ENCODE data around the gene PRKCA.

The PRKCA gene

DNA sequence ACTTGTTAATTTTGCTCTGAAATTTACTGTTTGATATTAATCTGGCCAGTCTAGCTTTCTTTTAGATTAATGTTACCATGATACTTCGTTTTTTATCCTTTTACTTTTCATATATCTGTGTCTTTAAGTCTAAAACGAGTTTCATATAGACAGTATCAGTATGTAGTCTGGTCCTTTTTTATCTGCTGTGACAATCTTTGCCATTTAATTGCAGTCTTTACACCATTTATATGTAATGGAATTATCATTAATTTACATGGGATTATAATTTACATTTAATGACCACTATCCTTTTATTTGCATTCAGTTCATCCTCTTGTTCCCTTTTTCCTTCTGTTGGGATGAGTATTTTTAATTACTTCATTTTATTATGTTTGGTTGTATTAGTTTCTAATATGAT, 243.5 kb downstream of the PRKCA start:
- no peak for TF ChIP-seq EGR1 (IDR thresholded peaks at IDR 0.05)
- TF ChIP-seq, protein P1, sequence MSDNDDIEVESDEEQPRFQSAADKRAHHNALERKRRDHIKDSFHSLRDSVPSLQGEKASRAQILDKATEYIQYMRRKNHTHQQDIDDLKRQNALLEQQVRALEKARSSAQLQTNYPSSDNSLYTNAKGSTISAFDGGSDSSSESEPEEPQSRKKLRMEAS (IDR thresholded peaks at IDR 0.05), result no peak
- TF ChIP-seq, protein P2, sequence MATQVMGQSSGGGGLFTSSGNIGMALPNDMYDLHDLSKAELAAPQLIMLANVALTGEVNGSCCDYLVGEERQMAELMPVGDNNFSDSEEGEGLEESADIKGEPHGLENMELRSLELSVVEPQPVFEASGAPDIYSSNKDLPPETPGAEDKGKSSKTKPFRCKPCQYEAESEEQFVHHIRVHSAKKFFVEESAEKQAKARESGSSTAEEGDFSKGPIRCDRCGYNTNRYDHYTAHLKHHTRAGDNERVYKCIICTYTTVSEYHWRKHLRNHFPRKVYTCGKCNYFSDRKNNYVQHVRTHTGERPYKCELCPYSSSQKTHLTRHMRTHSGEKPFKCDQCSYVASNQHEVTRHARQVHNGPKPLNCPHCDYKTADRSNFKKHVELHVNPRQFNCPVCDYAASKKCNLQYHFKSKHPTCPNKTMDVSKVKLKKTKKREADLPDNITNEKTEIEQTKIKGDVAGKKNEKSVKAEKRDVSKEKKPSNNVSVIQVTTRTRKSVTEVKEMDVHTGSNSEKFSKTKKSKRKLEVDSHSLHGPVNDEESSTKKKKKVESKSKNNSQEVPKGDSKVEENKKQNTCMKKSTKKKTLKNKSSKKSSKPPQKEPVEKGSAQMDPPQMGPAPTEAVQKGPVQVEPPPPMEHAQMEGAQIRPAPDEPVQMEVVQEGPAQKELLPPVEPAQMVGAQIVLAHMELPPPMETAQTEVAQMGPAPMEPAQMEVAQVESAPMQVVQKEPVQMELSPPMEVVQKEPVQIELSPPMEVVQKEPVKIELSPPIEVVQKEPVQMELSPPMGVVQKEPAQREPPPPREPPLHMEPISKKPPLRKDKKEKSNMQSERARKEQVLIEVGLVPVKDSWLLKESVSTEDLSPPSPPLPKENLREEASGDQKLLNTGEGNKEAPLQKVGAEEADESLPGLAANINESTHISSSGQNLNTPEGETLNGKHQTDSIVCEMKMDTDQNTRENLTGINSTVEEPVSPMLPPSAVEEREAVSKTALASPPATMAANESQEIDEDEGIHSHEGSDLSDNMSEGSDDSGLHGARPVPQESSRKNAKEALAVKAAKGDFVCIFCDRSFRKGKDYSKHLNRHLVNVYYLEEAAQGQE (IDR thresholded peaks at IDR 0.05; ENCODE audit: low read depth), result no peak
- TF ChIP-seq NFIC (IDR thresholded peaks at IDR 0.05), result no peak
- no peak for TF ChIP-seq TCF12 (IDR thresholded peaks at IDR 0.05; ENCODE audit: low read depth)
- TF ChIP-seq FOXM1 (IDR thresholded peaks at IDR 0.05; ENCODE audit: borderline replicate concordance, low read depth), result no peak
- no peak for TF ChIP-seq CEBPB (IDR thresholded peaks at IDR 0.05)
- TF ChIP-seq, protein P3, sequence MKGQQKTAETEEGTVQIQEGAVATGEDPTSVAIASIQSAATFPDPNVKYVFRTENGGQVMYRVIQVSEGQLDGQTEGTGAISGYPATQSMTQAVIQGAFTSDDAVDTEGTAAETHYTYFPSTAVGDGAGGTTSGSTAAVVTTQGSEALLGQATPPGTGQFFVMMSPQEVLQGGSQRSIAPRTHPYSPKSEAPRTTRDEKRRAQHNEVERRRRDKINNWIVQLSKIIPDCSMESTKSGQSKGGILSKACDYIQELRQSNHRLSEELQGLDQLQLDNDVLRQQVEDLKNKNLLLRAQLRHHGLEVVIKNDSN (IDR thresholded peaks at IDR 0.05), result no peak

DNA sequence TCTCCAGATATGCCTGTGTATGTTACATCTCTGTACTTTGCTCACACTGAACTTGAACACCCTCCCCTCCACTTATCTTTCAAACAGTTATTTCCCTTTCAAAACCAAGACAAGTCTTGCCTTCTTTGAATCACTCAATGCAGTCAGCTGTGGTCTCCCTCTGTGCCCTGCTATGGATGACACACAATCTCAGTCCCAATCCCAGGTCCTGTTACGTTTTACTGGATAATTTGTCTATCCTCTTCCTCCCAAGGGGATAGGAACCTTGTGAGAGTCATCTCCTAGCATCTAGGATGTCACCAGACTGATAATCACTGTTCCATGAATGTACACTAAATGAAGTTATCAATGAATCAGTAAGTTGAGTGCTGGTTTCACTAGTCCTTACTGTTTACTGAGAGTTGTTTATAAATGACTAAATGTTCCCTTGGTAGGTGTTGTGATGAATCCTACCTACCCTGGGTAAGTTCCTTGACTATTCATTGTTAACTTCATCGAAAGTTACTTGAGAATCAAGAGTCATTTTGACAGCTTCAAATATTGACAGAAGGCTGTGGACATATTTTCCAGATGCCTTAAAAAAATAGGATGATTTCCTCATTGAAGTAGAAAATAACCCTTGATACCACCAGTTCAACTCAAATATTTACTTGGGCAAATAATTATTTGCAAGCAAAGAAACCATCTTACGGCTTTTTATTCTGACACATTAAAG, 244.9 kb downstream of the PRKCA start:
- TF ChIP-seq ZBTB7A (IDR thresholded peaks at IDR 0.05; ENCODE audit: low read depth) (no peak), EGR1 (IDR thresholded peaks at IDR 0.05) (no peak), RAD21 (IDR thresholded peaks at IDR 0.05; ENCODE audit: low read depth) (no peak), TEAD4 (IDR thresholded peaks at IDR 0.05) (no peak), TCF12 (IDR thresholded peaks at IDR 0.05; ENCODE audit: low read depth) (no peak), CREB1 (IDR thresholded peaks at IDR 0.05; ENCODE audit: low read depth) (no peak), FOXM1 (IDR thresholded peaks at IDR 0.05; ENCODE audit: borderline replicate concordance, low read depth) (no peak)
- TF ChIP-seq, protein P3 (IDR thresholded peaks at IDR 0.05), result no peak

DNA sequence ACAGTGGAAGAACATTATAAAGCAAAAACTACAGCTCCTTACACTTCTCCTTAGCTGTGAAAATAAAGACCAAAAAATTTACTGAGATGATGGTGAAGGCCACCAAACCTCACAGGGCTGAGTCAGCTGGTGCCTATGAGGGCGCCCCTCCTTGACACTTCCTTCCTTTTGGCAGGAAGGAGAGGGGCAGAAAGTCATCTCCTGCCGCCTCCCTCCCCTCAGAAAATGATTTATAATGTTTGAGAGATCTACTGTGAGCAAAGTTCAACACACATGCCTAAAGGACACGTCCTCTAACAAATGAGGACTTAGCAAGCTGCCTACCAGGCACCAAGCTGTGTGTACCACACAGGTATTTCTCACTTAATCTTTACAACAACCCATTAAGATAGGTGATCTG, 245.7 kb downstream of the PRKCA start:
- no peak for TF ChIP-seq FOXM1 (IDR thresholded peaks at IDR 0.05; ENCODE audit: borderline replicate concordance, low read depth)
- TF ChIP-seq EP300 (IDR thresholded peaks at IDR 0.05; ENCODE audit: borderline replicate concordance), result no peak
- TF ChIP-seq YY1 (IDR thresholded peaks at IDR 0.05; ENCODE audit: low read depth), result no peak
- TF ChIP-seq, protein P2 (IDR thresholded peaks at IDR 0.05; ENCODE audit: low read depth), result no peak
- no peak for TF ChIP-seq TEAD4 (IDR thresholded peaks at IDR 0.05)
- no peak for TF ChIP-seq ZBTB7A (IDR thresholded peaks at IDR 0.05; ENCODE audit: low read depth)
- TF ChIP-seq RAD21 (IDR thresholded peaks at IDR 0.05; ENCODE audit: low read depth), result no peak
- TF ChIP-seq, protein P1 (IDR thresholded peaks at IDR 0.05), result no peak
- TF ChIP-seq, protein P3 (IDR thresholded peaks at IDR 0.05), result no peak

DNA sequence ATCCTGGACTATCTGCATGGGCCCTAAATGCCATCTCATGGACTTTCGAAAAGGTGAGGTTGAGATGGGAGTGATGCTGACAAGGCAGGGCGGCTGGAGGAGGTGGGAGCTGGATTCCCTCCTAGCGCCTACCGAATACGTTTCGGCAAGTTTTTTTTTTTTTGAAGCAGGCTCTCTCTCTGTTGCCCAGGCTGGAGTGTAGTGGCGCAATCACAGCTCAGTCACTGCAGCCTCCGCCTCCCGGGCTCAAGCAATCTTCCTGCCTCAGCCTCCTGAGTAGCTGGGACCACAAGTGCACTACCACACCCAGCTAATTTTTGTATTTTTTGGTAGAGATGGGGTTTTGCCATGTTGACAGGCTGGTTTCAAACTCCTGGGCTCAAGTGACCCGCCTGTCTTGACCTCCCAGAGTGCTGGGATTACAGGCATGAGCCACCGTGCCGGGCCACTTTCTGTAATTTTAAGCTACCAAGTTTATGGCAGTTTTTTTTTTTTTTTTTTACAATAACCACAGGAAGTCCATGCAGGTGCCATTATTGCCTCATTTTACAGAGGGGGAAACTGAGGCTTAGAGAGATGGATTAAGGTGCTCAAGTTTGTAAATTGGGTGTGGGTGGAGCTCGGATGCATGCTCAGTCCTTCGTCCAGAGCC, 246.4 kb downstream of the PRKCA start:
- TF ChIP-seq, protein P1 (IDR thresholded peaks at IDR 0.05), result no peak
- peak; percentile 49 for TF ChIP-seq CEBPB (IDR thresholded peaks at IDR 0.05)

DNA sequence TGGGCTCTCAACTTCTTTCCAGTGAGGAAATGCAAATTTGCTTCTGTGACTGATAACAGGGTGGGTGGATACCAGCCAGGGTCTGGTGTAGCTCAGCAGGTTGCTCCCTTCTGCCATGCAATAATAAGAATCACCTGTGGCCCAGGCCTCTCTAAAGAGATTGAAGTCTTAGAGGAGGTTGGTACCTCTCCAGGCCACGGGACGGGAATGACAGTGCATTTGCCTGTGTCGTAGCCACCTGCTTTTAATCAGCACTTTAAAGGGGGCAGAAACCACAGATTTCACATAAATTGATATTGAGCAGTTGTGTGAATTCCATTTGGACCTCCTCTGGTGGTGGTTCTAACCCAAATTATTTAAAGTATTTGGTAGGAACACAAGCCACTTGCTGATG, 246.9 kb downstream of the PRKCA start:
- TF ChIP-seq, protein P2 (IDR thresholded peaks at IDR 0.05; ENCODE audit: low read depth), result no peak
